Hepatocyte (in vitro differentiated cells): ENCODE measurements around the gene RASGEF1C. TPM values are rescaled to one million over a fixed set of nuclear protein-coding genes. Genes with fewer than 3 reads are reported as not detected.

Experiments used
- DNase-seq: peaks from one replicate; pipeline ENCODE4 v3.0.0-alpha.2; 2016; ENCODE audit warnings: low spot score
- H2AFZ ChIP-seq: fragments of 200-600 bp; sonication (generic); 2 replicates; pipeline ENCODE4 v1.6.0; 2016; ENCODE audit warnings: antibody characterized with exemption, mild to moderate bottlenecking
- H3K27ac ChIP-seq: fragments of 200-600 bp; sonication (generic); 2 replicates; pipeline ENCODE4 v1.5.1; 2016; ENCODE audit warnings: mild to moderate bottlenecking
- H3K27me3 ChIP-seq: fragments of 200-600 bp; sonication (generic); 2 replicates; pipeline ENCODE4 v1.6.1; 2016
- H3K36me3 ChIP-seq: fragments of 200-600 bp; sonication (generic); replicated peaks from 2 replicates; pipeline ENCODE4 v1.5.1; 2016; ENCODE audit warnings: low read depth; ENCODE audit not compliant: insufficient read depth
- H3K4me1 ChIP-seq: fragments of 200-600 bp; sonication (generic); 2 replicates; pipeline ENCODE4 v1.5.1; 2016; ENCODE audit warnings: mild to moderate bottlenecking, moderate library complexity; ENCODE audit not compliant: insufficient read depth
- H3K4me2 ChIP-seq: fragments of 200-600 bp; sonication (generic); 2 replicates; pipeline ENCODE4 v1.6.0; 2016
- H3K4me3 ChIP-seq: fragments of 200-600 bp; sonication (generic); 2 replicates; pipeline ENCODE4 v1.5.1; 2016; ENCODE audit warnings: mild to moderate bottlenecking
- H3K79me2 ChIP-seq: fragments of 200-600 bp; sonication (generic); 2 replicates; pipeline ENCODE4 v1.6.0; 2017; ENCODE audit warnings: mild to moderate bottlenecking
- H3K9me2 ChIP-seq: fragments of 200-600 bp; sonication (generic); replicated peaks from 2 replicates; pipeline ENCODE4 v1.6.0; 2017; ENCODE audit warnings: mild to moderate bottlenecking; ENCODE audit not compliant: insufficient read depth
- H3K9me3 ChIP-seq: fragments of 200-600 bp; sonication (generic); 2 replicates; pipeline ENCODE4 v1.5.1; 2016; ENCODE audit warnings: low read depth, mild to moderate bottlenecking
- H4K20me1 ChIP-seq: fragments of 200-600 bp; sonication (generic); 2 replicates; pipeline ENCODE4 v1.6.0; 2016; ENCODE audit warnings: mild to moderate bottlenecking; ENCODE audit not compliant: insufficient read depth, poor library complexity, severe bottlenecking
- CTCF ChIP-seq: fragments of 200-600 bp; sonication (generic); IDR thresholded peaks from 2 replicates; pipeline ENCODE4 v1.5.1; 2016; ENCODE audit warnings: antibody characterized with exemption, mild to moderate bottlenecking; ENCODE audit not compliant: poor library complexity
- EZH2 ChIP-seq: fragments of 200-600 bp; sonication (generic); IDR thresholded peaks from 2 replicates; pipeline ENCODE4 v1.6.1; 2016; ENCODE audit warnings: antibody characterized with exemption, mild to moderate bottlenecking, borderline replicate concordance
- EZH2phosphoT487 ChIP-seq: fragments of 200-600 bp; sonication (generic); IDR thresholded peaks from one replicate; pipeline ENCODE4 v1.6.1; 2018; ENCODE audit warnings: antibody characterized with exemption, mild to moderate bottlenecking, low read depth, moderate library complexity; ENCODE audit not compliant: unreplicated experiment, severe bottlenecking
- WGBS: methylation state at CpG from one replicate; pipeline ENCODE4 v1.1.6; 2016; ENCODE audit warnings: low lambda C conversion rate; ENCODE audit errors: missing lambda C conversion rate; 5-methylcytosine and 5-hydroxymethylcytosine counted together
- polyA plus RNA-seq: library from polyadenylated mRNA; unstranded; fragments of >200 nt; fragmentation: Nextera tagmentation; extraction: Ambion mirVana; gene quantifications from 2 replicates; pipeline ENCODE4 v1.2.1, GENCODE V29; 2016
- total RNA-seq: library from RNA; depleted of rRNA; stranded (reverse); fragments of >200 nt; gene quantifications from 2 replicates; pipeline ENCODE4 v1.2.3, GENCODE V29; 2014

RASGEF1C gene
- total and polyA plus RNA-seq, 2 experiments from 2014 or later: not detected

- H3K9me2 ChIP-seq: no peaks in the 10 kb centered on the region
- H4K20me1 ChIP-seq: no peaks in the 10 kb centered on the region
- H3K4me1 ChIP-seq: no peaks in the 10 kb centered on the region
- H3K27me3 ChIP-seq: no peaks in the 10 kb centered on the region
- H3K36me3 ChIP-seq: no peaks in the 10 kb centered on the region
- DNase-seq: no peak
- no peak overlapping the region for H3K27ac ChIP-seq
- H2AFZ ChIP-seq: no peak overlapping the region
- no peak for TF ChIP-seq EZH2
- H3K4me2 ChIP-seq: no peak overlapping the region
- 86% methylated on average over 5 of the region's 5 CpGs for WGBS
- H3K9me3 ChIP-seq: peaks cover 8% of the 10 kb centered on the region
- no peaks in the 10 kb centered on the region for H3K79me2 ChIP-seq
- no peak overlapping the region for H3K4me3 ChIP-seq
Observed at GRCh38 chr5:180105827-180106312, 103.1 kb downstream of the RASGEF1C start.

- H2AFZ ChIP-seq: no peak overlapping the region
- no peaks in the 10 kb centered on the region for H3K9me2 ChIP-seq
- 95% methylated on average over 3 of the region's 3 CpGs for WGBS
- no peaks in the 10 kb centered on the region for H3K36me3 ChIP-seq
- no peak overlapping the region for H3K4me2 ChIP-seq
- no peak overlapping the region for H3K4me3 ChIP-seq
- no peaks in the 10 kb centered on the region for H3K27me3 ChIP-seq
- H4K20me1 ChIP-seq: no peaks in the 10 kb centered on the region
- no peak overlapping the region for H3K27ac ChIP-seq
- H3K79me2 ChIP-seq: no peaks in the 10 kb centered on the region
- TF ChIP-seq EZH2 (no peak), CTCF (no peak)
- H3K9me3 ChIP-seq: peaks cover 8% of the 10 kb centered on the region
- H3K4me1 ChIP-seq: no peaks in the 10 kb centered on the region
- no peak for DNase-seq
Observed at GRCh38 chr5:180104168-180104530, 104.9 kb downstream of the RASGEF1C start.

- Histone ChIP-seq H3K36me3 (no peaks in the 10 kb centered on the region), H3K27ac (no peak overlapping the region), H4K20me1 (no peaks in the 10 kb centered on the region), H3K79me2 (no peaks in the 10 kb centered on the region), H3K4me2 (no peak overlapping the region), H3K9me3 (peaks cover 8% of the 10 kb centered on the region), H3K4me3 (no peak overlapping the region), H3K27me3 (no peaks in the 10 kb centered on the region), H2AFZ (no peak overlapping the region), H3K4me1 (no peaks in the 10 kb centered on the region), H3K9me2 (no peaks in the 10 kb centered on the region)
- TF ChIP-seq EZH2phosphoT487 (no peak), EZH2 (no peak), CTCF (no peak)
- DNase-seq: no peak
- WGBS: 90% methylated on average over 6 of the region's 6 CpGs
Observed at GRCh38 chr5:180103487-180104167, 105.4 kb downstream of the RASGEF1C start.

- 93% methylated on average over 9 of the region's 9 CpGs for WGBS
Observed at GRCh38 chr5:180102636-180103035, 106.4 kb downstream of the RASGEF1C start.

More at GRCh38 chr5:180102636-180103035, 106.4 kb downstream of the RASGEF1C start:
- no peak overlapping the region for H2AFZ ChIP-seq
- H3K27me3 ChIP-seq: no peaks in the 10 kb centered on the region
- H3K4me3 ChIP-seq: no peak overlapping the region
- no peak overlapping the region for H3K27ac ChIP-seq
- H4K20me1 ChIP-seq: no peaks in the 10 kb centered on the region
- no peak overlapping the region for H3K4me2 ChIP-seq
- TF ChIP-seq EZH2phosphoT487 (no peak), CTCF (no peak), EZH2 (no peak)
- H3K9me3 ChIP-seq: peaks cover 8% of the 10 kb centered on the region
- no peaks in the 10 kb centered on the region for H3K36me3 ChIP-seq
- no peaks in the 10 kb centered on the region for H3K4me1 ChIP-seq
- DNase-seq: no peak
- H3K79me2 ChIP-seq: no peaks in the 10 kb centered on the region
- H3K9me2 ChIP-seq: no peaks in the 10 kb centered on the region
